GM19025 (cell line): ENCODE results near the gene FECH.
"Not testable (repeated sequence)": the region's sequence is repeated elsewhere in the genome, so short reads cannot be mapped to it uniquely, and the experiment has no call there.

Experiments used
- ATAC-seq: cut with Tn5 transposase; IDR thresholded peaks from one replicate; pipeline ENCODE4 v1.9.1; 2021; ENCODE audit warnings: mild to moderate bottlenecking, low read depth, moderate library complexity; ENCODE audit not compliant: unreplicated experiment

The FECH gene

GRCh38 chr18:57586251-57587049 is at the start of gene FECH:
FECH (minus strand) TSS chr18:57586702; CDS start chr18:57586620, 82 bp downstream.
- ATAC-seq, result peak; percentile 97

- no peak for ATAC-seq
Measured at GRCh38 chr18:57635003-57635822, 48.7 kb upstream of the FECH start.

GRCh38 chr18:57631697-57632096 is 45.2 kb upstream of the FECH start:
- ATAC-seq, result no peak

GRCh38 chr18:57630754-57631595 is 44.5 kb upstream of the FECH start:
- ATAC-seq, result peak; percentile 10

GRCh38 chr18:57630002-57630753 is 43.7 kb upstream of the FECH start:
- peak; percentile 90 for ATAC-seq

- ATAC-seq, result no peak
Measured at GRCh38 chr18:57629422-57629821, 42.9 kb upstream of the FECH start.

- ATAC-seq, result no peak
Measured at GRCh38 chr18:57627488-57627887, 41.0 kb upstream of the FECH start.

- no peak for ATAC-seq
Measured at GRCh38 chr18:57624988-57625387, 38.5 kb upstream of the FECH start.

GRCh38 chr18:57621246-57621604 is 34.7 kb upstream of the FECH start:
- ATAC-seq, result peak; percentile 3

- no peak for ATAC-seq
Measured at GRCh38 chr18:57619876-57620275, 33.4 kb upstream of the FECH start.

GRCh38 chr18:57618910-57619309 is 32.4 kb upstream of the FECH start:
- ATAC-seq, result no peak

GRCh38 chr18:57603871-57604270 is 17.4 kb upstream of the FECH start:
- ATAC-seq, result no peak

GRCh38 chr18:57595347-57595746 is 8.8 kb upstream of the FECH start:
- no peak for ATAC-seq

- ATAC-seq, result not testable (repeated sequence)
Measured at GRCh38 chr18:57592716-57593115, 6.2 kb upstream of the FECH start.

GRCh38 chr18:57589161-57589560 is 2.7 kb upstream of the FECH start:
- ATAC-seq, result no peak

GRCh38 chr18:57587098-57587661 is 678 bp upstream of the FECH start:
- ATAC-seq, result no peak

GRCh38 chr18:57585855-57586250 is 649 bp downstream of the FECH start:
- no peak for ATAC-seq

GRCh38 chr18:57585421-57585820 is 1.1 kb downstream of the FECH start:
- ATAC-seq, result no peak

GRCh38 chr18:57584444-57584843 is 2.1 kb downstream of the FECH start:
- ATAC-seq, result no peak
